GM21786 (cell line): Measurements from ENCODE around the gene ZSCAN22.
A peak's percentile ranks its signal among the peaks of the same experiment; 100 is the strongest.
"Not testable (repeated sequence)": the region's sequence is repeated elsewhere in the genome, so short reads cannot be mapped to it uniquely, and the experiment has no call there.

Source experiments
- ATAC-seq: cut with Tn5 transposase; IDR thresholded peaks from one replicate; pipeline ENCODE4 v1.9.1; 2021; ENCODE audit not compliant: unreplicated experiment

ZSCAN22 gene

DNA sequence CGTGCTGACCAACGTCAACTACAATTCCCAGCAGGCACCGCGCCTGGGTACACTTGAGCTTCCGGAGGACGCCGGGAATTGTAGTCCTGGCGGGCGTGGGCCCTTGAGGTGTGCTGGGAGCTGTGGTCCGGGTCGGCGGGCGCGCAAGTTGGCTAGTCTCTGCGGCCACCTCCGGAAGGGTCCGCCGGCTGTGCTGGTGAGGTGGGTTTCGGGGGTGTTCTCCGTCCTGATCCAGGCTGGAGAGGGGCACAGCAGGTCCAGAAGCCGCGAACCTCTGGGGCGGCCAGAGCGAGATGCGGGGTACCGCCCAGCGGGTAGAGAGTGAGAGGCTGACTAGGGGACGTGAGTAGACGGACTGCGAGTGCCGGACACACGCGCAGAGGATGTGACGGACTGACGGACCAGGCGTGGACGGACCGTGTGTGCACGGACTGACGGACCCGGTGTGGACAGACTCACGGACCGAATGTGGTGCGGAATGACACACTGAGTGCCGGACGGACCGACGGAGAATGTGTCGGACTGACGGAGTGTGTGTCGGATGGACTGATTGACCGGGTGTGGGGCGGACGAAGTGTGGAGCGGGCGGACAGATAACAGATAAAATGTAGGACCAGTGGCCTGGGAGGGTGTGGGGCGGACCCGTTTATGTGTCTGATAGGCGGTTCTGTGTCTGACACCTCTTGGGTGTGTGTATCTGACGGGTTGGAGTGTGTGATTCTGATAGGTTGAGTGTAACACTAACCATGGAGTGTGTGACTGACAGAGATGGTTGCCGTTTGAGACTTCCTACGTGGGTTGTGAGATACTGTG lies at the start of gene ZSCAN22:
TSS of gene ZSCAN22 (plus strand) at position 81 of the 813 bp plus-strand sequence. CDS start 7,809 bp downstream, outside the sequence.
- ATAC-seq, result peak; percentile 83

- no peak for ATAC-seq
These were observed 49.6 kb upstream of the ZSCAN22 start for GRCh38 chr19:58277197-58277596.

DNA sequence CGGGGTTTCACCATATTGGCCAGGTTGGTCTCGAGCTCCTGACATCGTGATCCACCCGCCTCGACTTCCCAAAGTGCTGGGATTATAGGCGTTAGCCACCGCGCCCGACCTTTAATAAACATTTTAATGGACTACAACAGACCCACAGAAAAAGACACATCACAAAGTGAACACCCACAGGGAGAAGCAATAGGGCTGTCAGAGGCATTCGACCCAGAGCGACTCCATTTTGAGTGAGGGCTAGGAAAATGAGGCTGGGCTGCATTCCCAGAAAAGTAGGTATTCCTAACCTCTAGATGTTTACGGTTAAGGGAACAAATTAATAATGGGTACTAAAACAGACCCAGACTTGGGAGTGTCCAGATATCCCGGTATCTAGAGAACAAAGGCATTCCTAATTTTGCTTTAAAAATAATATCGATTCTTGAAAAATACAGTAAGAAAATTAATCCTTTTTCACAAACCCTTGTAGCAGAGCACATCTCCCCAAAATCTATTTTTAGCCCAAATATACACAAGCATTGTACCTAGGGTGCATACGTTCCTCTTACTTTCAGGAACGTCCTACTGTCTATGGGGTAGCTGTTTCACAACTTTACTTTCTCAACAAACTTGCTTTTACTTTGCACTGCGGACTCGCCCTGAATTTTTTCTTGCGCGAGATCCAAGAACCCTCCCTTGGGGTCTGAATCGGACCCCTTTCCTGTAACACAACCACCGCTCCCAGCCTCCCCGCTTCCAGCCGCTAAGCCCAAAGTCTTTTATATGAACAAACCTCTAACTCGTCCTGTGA lies 48.9 kb upstream of the ZSCAN22 start:
- no peak for ATAC-seq

DNA sequence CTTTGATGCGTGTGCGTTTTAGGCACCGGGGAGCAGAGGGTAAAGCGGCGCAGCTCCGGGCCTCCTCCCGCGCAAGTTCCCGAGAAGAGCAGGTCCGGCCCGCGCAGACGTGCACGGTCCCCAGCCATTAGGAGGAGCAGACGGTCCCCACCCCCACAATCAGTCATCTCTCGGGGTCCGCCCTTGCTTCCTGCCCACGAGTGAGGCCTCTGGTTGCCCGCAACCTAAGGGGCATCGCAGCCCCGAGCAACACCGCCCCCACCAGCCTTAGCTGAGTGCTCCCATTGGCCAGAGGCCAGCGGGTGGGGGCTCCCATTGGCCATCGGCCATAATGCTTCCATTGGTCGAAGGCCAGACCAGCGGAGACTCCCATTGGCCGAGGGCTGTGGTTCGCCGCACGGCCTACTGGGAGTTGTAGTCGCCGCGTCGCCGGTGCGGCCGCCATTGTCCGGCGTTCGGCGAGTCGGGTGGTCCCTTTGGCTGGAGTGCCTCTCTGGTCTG lies 48.2 kb upstream of the ZSCAN22 start, which contains the start of gene ZNF8:
TSS of gene ZNF8 (plus strand) at position 415 of the 501 bp plus-strand sequence. CDS start 127 bp downstream, outside the sequence.
- ATAC-seq, result peak; percentile 93

GRCh38 chr19:58279042-58279924 lies 47.5 kb upstream of the ZSCAN22 start:
- ATAC-seq, result peak; percentile 14

DNA sequence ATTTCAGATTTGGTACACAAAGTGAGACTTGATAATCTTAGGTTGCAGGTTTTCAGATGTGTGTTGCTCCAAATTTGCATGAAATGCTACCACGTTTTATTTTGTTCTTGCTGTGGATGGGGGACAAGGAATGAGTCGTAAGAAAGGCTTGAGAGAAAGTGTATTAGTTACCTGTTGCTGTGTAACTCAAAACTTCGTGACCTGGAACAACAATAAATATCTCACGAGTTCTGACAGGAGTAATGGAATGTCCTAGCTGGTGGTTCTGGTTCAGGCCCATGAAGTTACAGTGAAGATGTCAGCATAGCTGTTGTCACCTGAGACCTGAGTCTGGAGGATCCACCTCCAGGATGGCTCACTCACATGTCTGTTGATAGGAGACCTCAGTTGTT lies 46.9 kb upstream of the ZSCAN22 start:
- ATAC-seq, result no peak

- no peak for ATAC-seq
These were observed 42.6 kb upstream of the ZSCAN22 start for GRCh38 chr19:58284199-58284598.

GRCh38 chr19:58291943-58292342 lies 34.9 kb upstream of the ZSCAN22 start:
- ATAC-seq, result no peak

- no peak for ATAC-seq
These were observed 31.9 kb upstream of the ZSCAN22 start for GRCh38 chr19:58294743-58295374.

DNA sequence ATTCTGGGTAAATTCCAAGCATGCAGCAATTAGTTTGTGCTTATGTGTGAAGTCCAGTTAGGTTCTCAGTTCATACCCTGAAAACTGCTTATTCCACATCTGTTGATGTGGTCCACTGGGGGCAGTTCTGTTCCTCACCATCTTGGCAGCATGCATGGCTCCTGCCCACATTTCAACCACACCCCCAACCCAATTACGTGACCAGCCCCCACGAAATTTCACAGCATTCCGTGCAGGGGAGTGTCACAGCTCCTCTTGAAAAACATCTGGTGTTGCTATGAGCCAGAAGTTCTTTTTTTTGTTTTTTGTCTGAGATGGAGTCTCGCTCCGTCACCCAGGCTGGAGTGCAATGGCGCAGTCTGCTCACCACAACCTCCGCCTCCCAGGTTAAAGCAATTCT lies 30.7 kb upstream of the ZSCAN22 start:
- no peak for ATAC-seq

- no peak for ATAC-seq
These were observed 26.2 kb upstream of the ZSCAN22 start for GRCh38 chr19:58300620-58301019.

GRCh38 chr19:58304255-58304654 lies 22.5 kb upstream of the ZSCAN22 start:
- no peak for ATAC-seq

DNA sequence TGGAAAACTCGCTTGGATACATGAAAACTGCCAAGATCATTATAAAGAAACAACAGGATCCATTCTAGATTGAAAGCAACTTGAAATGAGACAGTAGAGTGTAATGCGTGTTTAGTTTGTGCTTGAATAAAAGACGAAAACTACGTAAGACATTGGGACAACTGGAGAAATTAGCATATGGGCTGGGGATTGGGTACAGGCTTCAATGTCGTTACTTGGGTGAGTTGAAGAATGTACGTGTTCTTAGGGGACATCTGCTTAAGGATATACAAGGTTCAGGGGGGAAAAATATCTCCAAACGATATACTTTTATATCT lies 22.1 kb upstream of the ZSCAN22 start:
- ATAC-seq, result no peak

DNA sequence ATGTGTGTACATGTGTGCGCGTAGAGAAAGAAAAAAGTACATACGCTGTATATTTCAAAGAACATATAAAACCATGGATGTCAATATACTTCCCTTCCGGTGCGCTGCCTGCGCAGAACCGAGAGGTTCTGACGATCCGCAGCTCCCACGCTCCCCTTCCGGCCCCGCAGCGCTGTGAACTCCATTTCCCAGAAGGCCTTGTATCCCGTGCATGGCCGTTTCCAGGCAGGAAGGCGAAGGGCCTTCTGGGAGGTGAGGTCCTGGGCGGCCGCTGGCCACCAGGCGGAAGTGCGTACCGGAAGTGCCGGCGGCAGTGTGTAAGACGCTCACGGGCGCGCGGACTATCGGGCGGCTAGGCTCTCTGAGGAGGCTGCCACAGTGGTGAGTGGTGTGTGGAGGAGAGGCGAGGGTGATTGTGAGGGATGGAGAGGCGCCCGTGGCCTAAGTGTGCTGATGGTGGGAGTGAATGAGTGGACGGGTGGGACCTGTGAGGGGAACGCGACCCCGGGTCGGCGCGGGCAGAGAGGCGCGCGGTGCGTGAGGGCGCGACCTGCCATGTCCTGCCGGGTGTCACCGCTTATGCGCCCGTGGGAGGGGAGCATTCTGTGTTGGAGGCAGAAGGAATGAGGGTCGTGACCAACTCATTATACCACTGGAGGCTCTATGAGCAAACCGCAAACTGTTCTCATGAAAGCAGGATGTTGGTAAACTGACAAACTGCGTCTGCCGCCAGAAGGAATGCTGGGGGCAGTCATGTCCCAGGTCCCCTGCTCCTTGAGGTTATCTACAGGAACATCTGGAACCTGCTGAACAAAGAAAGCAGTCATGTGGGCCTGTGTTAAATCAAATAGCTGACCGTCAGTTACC lies 21.5 kb upstream of the ZSCAN22 start, which contains the start of gene ERVK3-1:
TSS of gene ERVK3-1 (plus strand) at position 313 of the 867 bp plus-strand sequence. CDS start 6,792 bp downstream, outside the sequence.
- ATAC-seq, result peak; percentile 95

- ATAC-seq, result no peak
These were observed 20.9 kb upstream of the ZSCAN22 start for GRCh38 chr19:58305932-58306323.

- no peak for ATAC-seq
These were observed 19.1 kb upstream of the ZSCAN22 start for GRCh38 chr19:58307736-58308135.

- ATAC-seq, result not testable (repeated sequence)
These were observed 16.1 kb upstream of the ZSCAN22 start for GRCh38 chr19:58310685-58311084.

DNA sequence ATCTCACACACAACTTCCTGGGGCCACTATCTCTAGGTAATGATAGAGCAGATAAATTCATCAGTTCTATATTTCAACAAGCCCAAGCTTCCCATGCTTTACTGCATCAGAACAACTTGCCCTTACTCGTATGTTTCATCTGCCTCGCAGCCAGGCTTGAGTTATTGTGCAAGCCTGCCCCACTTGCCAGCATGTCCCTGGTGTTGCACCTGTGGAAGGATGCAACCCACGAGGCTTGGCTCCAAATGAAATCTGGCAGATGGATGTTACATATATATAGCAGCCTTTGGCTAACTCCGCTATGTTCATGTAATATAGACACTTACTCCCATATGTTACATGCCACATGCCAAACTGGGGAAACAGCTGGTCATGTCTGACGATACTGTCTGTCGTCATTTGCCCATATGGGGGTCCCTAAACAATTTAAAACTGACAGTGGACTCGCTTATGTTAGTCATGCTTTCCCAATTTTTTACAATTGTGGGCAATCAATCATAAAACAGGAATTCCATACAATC lies 15.4 kb upstream of the ZSCAN22 start:
- ATAC-seq, result no peak

- no peak for ATAC-seq
These were observed 11.2 kb upstream of the ZSCAN22 start for GRCh38 chr19:58315580-58315979.
